Peyer's patch (tissue), 4 donors: ENCODE results near the gene PTAFR.

ENCODE experiments used
- POLR2A ChIP-seq, 2 donors: fragments of 450-650 bp; IDR thresholded peaks; one replicate each; pipeline ENCODE4 v1.5.1; 2017; ENCODE audit warnings: antibody characterized with exemption in 2 of 2, mild to moderate bottlenecking in 2 of 2, moderate library complexity in 2 of 2
- TF ChIP-seq, protein P1 (sequence below), 6 experiments: fragments of 450-650 bp in 4 of 6; fragments of 200-600 bp in 2 of 6; sonication (generic) in 1 of 6; IDR thresholded peaks; one replicate each; pipeline ENCODE4 v1.5.1; 2017 to 2019; ENCODE audit warnings: antibody characterized with exemption in 6 of 6, mild to moderate bottlenecking in 3 of 6, moderate library complexity in 1 of 6

DNA sequence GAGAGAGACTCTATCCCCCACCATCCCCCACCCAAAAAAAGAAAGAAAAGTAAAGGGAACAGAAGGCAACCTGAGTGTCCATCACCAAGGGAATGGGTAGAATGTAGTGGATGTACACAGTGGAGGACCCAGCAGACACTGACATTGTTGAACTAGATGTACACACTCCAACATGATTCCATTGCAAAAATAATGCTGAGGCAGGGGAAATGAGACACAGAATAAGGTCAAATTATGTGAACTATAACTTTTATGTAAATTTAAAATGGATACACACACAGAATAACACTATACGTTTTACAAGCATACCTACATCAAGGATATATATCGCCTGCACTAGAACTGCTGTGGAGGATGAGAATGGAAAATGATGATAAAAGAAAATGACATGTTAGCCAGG, 34.8 kb downstream of the PTAFR start:
- TF ChIP-seq, protein P1, sequence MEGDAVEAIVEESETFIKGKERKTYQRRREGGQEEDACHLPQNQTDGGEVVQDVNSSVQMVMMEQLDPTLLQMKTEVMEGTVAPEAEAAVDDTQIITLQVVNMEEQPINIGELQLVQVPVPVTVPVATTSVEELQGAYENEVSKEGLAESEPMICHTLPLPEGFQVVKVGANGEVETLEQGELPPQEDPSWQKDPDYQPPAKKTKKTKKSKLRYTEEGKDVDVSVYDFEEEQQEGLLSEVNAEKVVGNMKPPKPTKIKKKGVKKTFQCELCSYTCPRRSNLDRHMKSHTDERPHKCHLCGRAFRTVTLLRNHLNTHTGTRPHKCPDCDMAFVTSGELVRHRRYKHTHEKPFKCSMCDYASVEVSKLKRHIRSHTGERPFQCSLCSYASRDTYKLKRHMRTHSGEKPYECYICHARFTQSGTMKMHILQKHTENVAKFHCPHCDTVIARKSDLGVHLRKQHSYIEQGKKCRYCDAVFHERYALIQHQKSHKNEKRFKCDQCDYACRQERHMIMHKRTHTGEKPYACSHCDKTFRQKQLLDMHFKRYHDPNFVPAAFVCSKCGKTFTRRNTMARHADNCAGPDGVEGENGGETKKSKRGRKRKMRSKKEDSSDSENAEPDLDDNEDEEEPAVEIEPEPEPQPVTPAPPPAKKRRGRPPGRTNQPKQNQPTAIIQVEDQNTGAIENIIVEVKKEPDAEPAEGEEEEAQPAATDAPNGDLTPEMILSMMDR (IDR thresholded peaks at IDR 0.05), result no peak
- TF ChIP-seq POLR2A (IDR thresholded peaks at IDR 0.05), result no peak
